Activated CD4-positive, alpha-beta T cell treated with anti-CD3 and anti-CD28 coated beads, Interleukin-2, Interleukin-4, amounts not matched to agents 100 ng/mL and 50 ng/mL, durations not matched to agents 16 hours and 8 hours (primary cell): ENCODE results near the gene ZER1.
A peak's percentile ranks its signal among the peaks of the same experiment; 100 is the strongest.
"Not testable (repeated sequence)": the region's sequence is repeated elsewhere in the genome, so short reads cannot be mapped to it uniquely, and the experiment has no call there.

Experiments
- DNase-seq: peaks from one replicate; pipeline ENCODE4 v3.0.0-alpha.2; 2020; ENCODE audit warnings: low spot score

The ZER1 gene

GRCh38 chr9:128787659-128788058 lies 15.9 kb upstream of the ZER1 start:
- no peak for DNase-seq

- peak; percentile 87 for DNase-seq
Measured at GRCh38 chr9:128786681-128787601, 15.2 kb upstream of the ZER1 start, which contains the start of gene TBC1D13. TSS of gene TBC1D13 (plus strand) at chr9:128787253. CDS start at chr9:128787354, 101 bp downstream.

GRCh38 chr9:128785427-128785826 lies 13.7 kb upstream of the ZER1 start:
- no peak for DNase-seq

GRCh38 chr9:128782669-128783068 lies 10.9 kb upstream of the ZER1 start:
- DNase-seq = no peak

- no peak for DNase-seq
Measured at GRCh38 chr9:128781187-128782070, 9.7 kb upstream of the ZER1 start.

- not testable (repeated sequence) for DNase-seq
Measured at GRCh38 chr9:128780093-128780492, 8.4 kb upstream of the ZER1 start.

GRCh38 chr9:128774804-128775203 lies 3.1 kb upstream of the ZER1 start:
- DNase-seq = no peak

GRCh38 chr9:128773049-128773448 lies 1.3 kb upstream of the ZER1 start:
- no peak for DNase-seq

GRCh38 chr9:128771094-128771721 lies 519 bp downstream of the ZER1 start:
- peak; percentile 3 for DNase-seq

GRCh38 chr9:128770286-128771030 lies 1.3 kb downstream of the ZER1 start:
- no peak for DNase-seq

- DNase-seq = no peak
Measured at GRCh38 chr9:128768606-128769005, 3.1 kb downstream of the ZER1 start.

- no peak for DNase-seq
Measured at GRCh38 chr9:128765499-128765898, 6.2 kb downstream of the ZER1 start.

GRCh38 chr9:128764361-128764760 lies 7.4 kb downstream of the ZER1 start:
- DNase-seq = no peak

GRCh38 chr9:128762671-128763449 lies 8.9 kb downstream of the ZER1 start:
- DNase-seq = no peak

- no peak for DNase-seq
Measured at GRCh38 chr9:128757602-128758001, 14.1 kb downstream of the ZER1 start.

GRCh38 chr9:128753627-128754026 lies 18.1 kb downstream of the ZER1 start:
- no peak for DNase-seq

GRCh38 chr9:128750926-128751595 lies 20.7 kb downstream of the ZER1 start:
- no peak for DNase-seq

- no peak for DNase-seq
Measured at GRCh38 chr9:128747241-128747640, 24.5 kb downstream of the ZER1 start.

- DNase-seq = no peak
Measured at GRCh38 chr9:128743421-128743820, 28.3 kb downstream of the ZER1 start.

- no peak for DNase-seq
Measured at GRCh38 chr9:128742401-128742800, 29.3 kb downstream of the ZER1 start.
